Hepatocyte (in vitro differentiated cells): ENCODE measurements around the gene CETP.
"Not testable (repeated sequence)": the region's sequence is repeated elsewhere in the genome, so short reads cannot be mapped to it uniquely, and the experiment has no call there.

Source experiments
- EZH2 ChIP-seq: fragments of 200-600 bp; sonication (generic); IDR thresholded peaks from 2 replicates; pipeline ENCODE4 v1.6.1; 2016; ENCODE audit warnings: antibody characterized with exemption, mild to moderate bottlenecking, borderline replicate concordance
- EZH2phosphoT487 ChIP-seq: fragments of 200-600 bp; sonication (generic); IDR thresholded peaks from one replicate; pipeline ENCODE4 v1.6.1; 2018; ENCODE audit warnings: antibody characterized with exemption, mild to moderate bottlenecking, low read depth, moderate library complexity; ENCODE audit not compliant: unreplicated experiment, severe bottlenecking

GRCh38 chr16:56973899-56974298 is 12.1 kb downstream of the CETP start:
- not testable (repeated sequence) for TF ChIP-seq EZH2, EZH2phosphoT487
